GM19351 (cell line): ENCODE measurements around the gene VSIR.

Source experiments
- ATAC-seq: cut with Tn5 transposase; IDR thresholded peaks from one replicate; pipeline ENCODE4 v1.9.1; 2021; ENCODE audit warnings: mild to moderate bottlenecking, moderate library complexity; ENCODE audit not compliant: unreplicated experiment

VSIR gene

GRCh38 chr10:71749396-71749795 lies 23.9 kb downstream of the VSIR start:
- ATAC-seq: no peak

GRCh38 chr10:71748671-71749191 lies 24.6 kb downstream of the VSIR start:
- ATAC-seq: peak; percentile 61

- ATAC-seq: no peak
Observed at GRCh38 chr10:71747551-71748523, 25.5 kb downstream of the VSIR start.

GRCh38 chr10:71747039-71747531 lies 26.2 kb downstream of the VSIR start:
- no peak for ATAC-seq

- ATAC-seq: no peak
Observed at GRCh38 chr10:71746344-71747037, 26.8 kb downstream of the VSIR start.

GRCh38 chr10:71745664-71746250 lies 27.6 kb downstream of the VSIR start:
- no peak for ATAC-seq

GRCh38 chr10:71744897-71745663 lies 28.2 kb downstream of the VSIR start:
- no peak for ATAC-seq

- ATAC-seq: no peak
Observed at GRCh38 chr10:71743866-71744265, 29.5 kb downstream of the VSIR start.

- no peak for ATAC-seq
Observed at GRCh38 chr10:71743089-71743838, 30.1 kb downstream of the VSIR start.

GRCh38 chr10:71742301-71743088 lies 30.8 kb downstream of the VSIR start:
- ATAC-seq: no peak

GRCh38 chr10:71741671-71742070 lies 31.6 kb downstream of the VSIR start:
- ATAC-seq: no peak

GRCh38 chr10:71741029-71741428 lies 32.3 kb downstream of the VSIR start:
- no peak for ATAC-seq

- ATAC-seq: no peak
Observed at GRCh38 chr10:71740069-71740653, 33.2 kb downstream of the VSIR start.

GRCh38 chr10:71739358-71739900 lies 33.9 kb downstream of the VSIR start:
- no peak for ATAC-seq

GRCh38 chr10:71737834-71738197 lies 35.5 kb downstream of the VSIR start:
- no peak for ATAC-seq

GRCh38 chr10:71737001-71737833 lies 36.1 kb downstream of the VSIR start:
- no peak for ATAC-seq

GRCh38 chr10:71736570-71736952 lies 36.8 kb downstream of the VSIR start:
- no peak for ATAC-seq
